Stimulated activated CD8-positive, alpha-beta memory T cell treated with anti-CD3 and anti-CD28 coated beads, Interleukin-4, amount 100 ng/mL, for 4 hours (primary cell): ENCODE data around the gene RXRA.
A peak's percentile ranks its signal among the peaks of the same experiment; 100 is the strongest.

Experiments
- DNase-seq, 2 donors: peaks; one replicate each; pipeline ENCODE4 v3.0.0-alpha.2; 2020; ENCODE audit warnings: low read depth in 2 of 2, low spot score in 1 of 2

Gene RXRA

DNA sequence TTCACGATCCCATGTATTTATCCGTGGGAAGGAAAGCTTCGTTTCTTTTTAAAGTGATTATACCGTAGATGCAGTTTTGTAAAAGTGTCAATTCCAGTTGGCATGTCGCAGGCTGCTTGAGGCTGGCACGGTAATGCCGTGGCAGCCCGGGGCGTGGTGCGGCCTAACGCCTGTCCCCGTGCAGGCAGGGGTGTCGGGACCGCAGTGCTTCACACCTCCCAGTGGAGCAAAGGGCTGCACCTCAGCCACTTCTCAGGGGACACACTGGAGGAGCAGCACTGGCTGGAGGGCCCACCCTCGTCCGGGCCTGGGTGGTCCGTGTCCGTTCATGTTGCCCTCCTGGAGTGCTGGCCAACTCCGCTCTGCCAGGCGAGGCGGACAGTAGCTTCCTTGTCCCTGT, 103.2 kb downstream of the RXRA start:
- no peak for DNase-seq

GRCh38 chr9:134431095-134431494, 104.8 kb downstream of the RXRA start:
- no peak for DNase-seq

GRCh38 chr9:134431626-134432025, 105.4 kb downstream of the RXRA start:
- no peak for DNase-seq

DNA sequence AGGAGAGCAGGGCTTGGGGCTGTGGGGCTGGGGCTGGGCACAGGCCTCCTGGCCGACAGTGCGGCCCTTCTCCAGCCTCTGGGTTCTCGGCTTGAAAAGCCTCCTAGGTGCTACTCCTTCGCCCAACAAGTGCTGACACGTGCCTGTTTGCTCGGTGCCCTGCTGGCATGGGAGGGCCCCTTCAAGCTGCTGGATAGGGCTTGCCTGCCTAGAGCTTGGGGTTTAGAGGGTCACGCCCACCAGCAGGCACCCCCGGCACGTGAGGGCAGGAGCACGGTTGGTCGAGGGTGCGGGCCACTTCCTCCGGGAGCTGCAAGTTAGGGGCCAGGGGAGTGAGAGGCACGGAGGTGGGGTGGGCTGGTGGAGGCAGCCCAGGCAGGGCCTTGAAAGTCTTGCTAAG, 106.2 kb downstream of the RXRA start:
- DNase-seq: no peak

GRCh38 chr9:134433101-134433500, 106.8 kb downstream of the RXRA start:
- DNase-seq: no peak

- no peak for DNase-seq
These were observed 107.9 kb downstream of the RXRA start for GRCh38 chr9:134433909-134434882.

DNA sequence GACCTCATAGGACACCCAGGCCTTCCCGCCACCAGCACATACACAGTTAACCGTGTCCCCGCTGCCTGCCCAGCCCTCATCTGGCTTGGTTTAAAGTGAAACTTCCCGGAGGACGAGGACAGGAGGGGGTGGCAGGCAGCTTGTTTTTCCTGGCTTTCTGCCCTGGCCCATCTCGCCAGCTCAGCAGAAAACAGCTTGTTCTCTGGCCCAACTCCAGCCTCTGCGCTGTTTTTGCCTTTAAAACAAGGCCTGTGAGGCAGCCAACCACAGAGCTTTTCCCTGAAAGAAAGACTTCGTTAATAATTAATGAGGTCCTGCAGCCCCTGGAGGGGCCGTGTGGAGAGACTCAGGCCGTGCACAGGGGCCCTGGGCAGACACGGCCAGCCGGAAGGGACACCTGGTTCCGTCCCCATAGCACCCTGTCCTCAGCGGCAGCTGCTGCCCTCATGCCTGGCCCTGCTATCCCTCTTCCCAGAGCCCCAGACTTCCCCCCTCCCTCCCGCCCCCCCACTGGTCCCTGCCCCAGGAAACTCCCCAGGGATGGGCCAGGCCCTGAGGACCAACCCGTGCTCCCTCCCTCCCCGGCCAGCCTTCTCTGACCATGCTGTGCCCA, 108.7 kb downstream of the RXRA start:
- DNase-seq: no peak

GRCh38 chr9:134435550-134436378, 109.5 kb downstream of the RXRA start:
- no peak for DNase-seq

DNA sequence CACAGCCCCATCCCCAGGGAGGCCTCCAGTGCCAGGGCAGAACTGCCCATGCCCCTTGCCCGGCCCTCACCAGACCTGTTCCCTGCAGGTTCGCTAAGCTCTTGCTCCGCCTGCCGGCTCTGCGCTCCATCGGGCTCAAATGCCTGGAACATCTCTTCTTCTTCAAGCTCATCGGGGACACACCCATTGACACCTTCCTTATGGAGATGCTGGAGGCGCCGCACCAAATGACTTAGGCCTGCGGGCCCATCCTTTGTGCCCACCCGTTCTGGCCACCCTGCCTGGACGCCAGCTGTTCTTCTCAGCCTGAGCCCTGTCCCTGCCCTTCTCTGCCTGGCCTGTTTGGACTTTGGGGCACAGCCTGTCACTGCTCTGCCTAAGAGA, 110.1 kb downstream of the RXRA start:
- DNase-seq: no peak

- DNase-seq: no peak
These were observed 110.7 kb downstream of the RXRA start for GRCh38 chr9:134436911-134437310.

DNA sequence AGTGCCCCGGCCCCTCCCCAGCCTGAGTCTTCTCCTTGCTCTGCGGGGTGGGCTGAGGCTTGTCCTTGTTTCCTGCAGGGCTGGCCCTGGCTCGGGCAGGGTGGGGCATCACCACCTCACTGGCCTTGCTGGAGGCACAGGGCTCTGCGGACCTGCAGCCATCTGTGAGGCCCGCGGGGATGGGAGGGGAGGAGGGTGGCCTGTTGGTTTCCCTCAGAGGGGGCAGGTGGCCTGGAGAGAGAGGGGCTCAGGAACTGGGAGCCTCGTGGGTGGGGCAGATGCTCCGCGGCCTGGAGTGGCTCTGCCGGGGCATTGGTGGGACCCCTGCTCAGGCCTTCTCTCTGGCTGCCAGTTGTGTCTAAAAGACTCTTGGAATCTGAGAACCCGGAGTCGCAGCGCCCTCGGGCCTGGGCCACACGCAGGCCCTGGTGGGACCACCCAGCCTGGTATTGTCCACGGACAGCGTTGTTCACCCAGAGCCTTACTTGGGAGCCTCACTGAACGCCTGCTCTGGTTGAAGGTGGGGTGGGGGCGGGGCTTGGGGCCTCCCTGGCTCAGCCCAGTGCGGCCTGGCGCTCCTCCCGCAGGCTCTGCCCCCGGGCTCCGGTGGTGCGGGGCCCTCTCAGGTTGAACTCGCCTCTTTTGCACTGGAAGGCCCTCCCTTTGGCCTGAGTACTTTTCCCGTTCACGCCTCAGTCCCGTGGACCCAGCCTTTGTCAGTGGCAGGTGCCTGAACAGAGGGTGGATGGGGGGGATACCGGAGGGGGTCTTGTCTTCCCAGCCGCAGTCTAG, 111.3 kb downstream of the RXRA start:
- DNase-seq: no peak

GRCh38 chr9:134438195-134438788, 112.0 kb downstream of the RXRA start:
- DNase-seq: no peak

GRCh38 chr9:134439368-134439784, 113.1 kb downstream of the RXRA start:
- no peak for DNase-seq

DNA sequence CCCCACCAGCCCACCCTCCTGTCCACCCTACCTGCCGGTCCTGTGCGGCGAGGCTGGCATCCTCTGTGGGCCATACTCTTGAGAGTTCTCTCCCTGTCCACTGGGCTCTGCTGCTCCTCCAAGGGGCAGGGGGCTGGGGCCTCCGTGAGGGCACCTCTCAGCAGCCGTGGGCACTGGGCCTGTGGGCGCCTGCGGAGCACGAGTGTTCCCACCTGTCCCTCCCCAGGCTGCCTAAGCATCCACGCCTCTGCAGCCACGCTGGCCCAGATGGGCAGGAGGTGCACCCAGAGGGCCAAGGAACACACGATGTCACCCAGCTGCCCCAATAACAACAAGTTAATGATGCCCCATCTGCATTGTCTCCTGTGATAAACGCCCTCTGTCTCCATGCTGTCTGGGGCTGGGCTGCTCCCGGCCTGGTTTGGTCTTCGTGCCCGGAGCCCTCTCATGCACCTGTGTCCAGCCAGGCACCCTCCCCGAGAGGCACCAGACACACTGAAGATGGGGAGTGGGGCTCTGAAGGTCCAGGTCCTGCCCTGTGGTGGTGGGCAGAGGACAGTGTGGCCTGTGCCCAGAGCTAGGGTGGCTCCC, 114.5 kb downstream of the RXRA start:
- no peak for DNase-seq

DNA sequence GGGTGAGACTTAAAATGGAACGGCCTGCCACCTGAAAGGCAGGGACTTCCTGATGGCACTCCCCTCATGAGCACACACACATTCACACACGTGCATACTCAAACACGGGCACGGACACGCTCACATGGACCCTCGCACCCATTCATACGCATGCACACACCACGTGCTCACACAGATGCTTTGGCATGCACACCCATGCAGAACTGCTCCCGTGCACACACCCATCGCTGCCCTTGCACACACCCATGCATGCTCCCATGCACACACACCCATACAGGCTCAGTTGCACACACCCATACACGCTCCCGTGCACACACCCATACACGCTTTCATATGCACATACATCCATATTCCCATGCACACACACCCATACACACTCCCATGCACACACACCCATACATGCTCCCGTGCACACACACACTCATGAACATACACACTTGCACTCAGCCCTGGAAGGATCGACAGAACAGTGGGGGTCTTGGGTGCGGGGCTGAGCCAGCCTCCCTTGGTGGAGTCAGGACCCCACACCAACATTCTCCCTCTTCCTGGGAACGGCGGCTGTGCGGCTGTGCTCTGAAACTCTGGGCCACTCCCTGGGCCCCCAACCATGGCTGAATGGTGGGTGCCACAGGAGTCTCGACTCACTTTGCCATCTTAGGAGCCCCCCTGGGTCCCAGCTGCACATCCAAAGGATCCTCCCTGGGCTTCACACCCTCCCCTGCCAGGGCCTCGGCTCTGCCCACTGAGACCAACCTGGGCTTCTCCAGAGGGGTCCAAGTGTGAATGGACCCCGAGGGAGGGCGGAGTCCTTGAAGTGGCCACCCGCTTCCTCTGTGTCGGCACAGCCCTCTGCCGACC, 115.2 kb downstream of the RXRA start:
- DNase-seq: no peak

DNA sequence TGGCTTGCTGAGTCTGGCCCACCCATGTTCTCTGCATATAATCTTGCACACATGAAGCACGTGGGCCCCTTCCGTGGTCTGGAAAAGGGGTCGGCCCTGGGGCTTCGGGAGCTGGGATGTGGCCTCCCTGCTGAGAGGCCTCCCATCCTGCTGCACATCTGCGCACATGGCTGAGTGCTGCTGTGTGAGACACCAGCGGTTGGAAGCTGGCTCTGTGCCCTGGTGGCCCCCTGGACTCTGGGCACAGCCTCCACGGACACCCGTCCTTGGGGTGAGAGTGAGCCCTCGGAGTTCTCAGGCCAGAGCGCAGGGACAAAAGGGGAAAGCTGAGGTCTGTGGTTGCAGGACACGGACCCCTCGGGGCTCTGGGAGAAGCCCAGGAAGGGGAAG, 115.8 kb downstream of the RXRA start:
- no peak for DNase-seq

DNA sequence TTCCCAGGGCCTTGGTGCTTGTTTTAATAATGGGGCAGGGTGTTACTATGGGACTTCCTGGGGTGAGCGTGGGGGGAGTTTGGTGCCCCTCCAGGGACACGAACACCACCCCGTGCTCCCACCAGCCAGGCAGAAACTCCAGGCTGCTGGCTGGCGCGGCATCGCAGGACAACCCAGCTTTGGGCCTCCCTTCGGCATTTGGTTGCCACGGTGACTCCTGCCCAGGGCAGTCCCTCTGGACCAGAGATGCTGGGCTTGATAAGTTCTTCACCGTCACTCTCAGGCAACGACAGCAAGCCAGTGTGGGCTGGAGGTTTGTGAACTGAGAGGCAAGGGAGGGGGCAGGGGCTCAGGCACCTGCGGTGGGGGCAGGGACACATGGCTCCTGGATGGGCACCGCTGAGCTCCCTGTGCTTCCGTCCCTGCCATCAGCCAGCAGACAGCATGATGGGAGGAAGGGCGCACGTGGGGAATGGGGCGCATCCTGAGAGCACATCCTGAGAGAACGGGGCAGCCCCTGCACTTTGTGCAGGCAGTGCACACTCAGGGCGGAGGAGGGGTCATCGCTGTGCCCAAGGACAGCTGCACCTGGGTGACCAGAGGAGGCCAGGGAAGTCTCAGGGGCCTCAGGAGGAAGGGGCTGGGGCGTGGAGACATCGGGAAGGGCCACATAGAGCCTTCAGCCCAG, 116.4 kb downstream of the RXRA start:
- DNase-seq: no peak

DNA sequence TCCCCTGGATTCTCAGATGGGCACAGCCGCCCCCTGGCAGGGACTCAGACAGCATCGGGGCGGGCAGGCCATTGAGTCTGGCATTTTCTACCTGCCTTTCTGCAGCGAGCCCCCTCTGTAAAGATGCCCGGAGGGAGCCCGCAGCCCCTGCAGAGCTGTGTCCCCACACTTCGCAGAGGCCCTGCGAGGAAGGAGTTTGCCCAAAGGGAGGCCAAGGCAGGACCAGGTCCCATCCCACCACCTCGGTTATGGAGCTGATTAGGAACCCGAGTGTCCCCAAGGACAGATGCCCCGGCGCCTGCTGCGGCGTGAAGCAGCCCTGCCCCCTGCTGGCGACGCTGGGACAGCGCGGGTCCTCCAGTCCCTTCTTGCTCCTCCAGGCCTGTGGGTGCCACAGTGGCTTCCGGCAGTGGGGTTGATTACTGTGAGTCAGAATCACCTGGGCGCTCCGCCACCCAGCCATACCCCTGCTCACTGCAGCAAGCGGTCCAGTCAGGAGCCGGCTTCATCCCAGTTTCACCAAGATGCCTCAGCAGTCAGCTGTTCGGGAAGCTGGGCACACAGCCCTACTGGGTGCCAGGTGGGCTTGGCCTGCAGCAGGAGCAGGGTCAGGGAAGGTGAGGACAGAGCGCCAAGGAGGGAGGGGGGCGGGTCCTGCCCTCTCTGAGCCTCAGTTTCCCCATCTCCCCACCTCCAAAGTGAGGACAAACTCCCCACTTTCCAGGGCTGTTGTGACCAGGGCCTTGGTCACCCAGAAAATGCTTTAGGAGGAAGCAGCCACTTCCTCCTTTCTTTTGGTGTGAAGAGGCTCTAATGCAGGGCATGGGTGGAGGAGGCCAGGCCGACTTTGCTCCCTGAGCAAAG, 117.2 kb downstream of the RXRA start:
- peak; percentile 68 to 76 for DNase-seq
